ENCODE results near the gene LMAN2L.

DNA sequence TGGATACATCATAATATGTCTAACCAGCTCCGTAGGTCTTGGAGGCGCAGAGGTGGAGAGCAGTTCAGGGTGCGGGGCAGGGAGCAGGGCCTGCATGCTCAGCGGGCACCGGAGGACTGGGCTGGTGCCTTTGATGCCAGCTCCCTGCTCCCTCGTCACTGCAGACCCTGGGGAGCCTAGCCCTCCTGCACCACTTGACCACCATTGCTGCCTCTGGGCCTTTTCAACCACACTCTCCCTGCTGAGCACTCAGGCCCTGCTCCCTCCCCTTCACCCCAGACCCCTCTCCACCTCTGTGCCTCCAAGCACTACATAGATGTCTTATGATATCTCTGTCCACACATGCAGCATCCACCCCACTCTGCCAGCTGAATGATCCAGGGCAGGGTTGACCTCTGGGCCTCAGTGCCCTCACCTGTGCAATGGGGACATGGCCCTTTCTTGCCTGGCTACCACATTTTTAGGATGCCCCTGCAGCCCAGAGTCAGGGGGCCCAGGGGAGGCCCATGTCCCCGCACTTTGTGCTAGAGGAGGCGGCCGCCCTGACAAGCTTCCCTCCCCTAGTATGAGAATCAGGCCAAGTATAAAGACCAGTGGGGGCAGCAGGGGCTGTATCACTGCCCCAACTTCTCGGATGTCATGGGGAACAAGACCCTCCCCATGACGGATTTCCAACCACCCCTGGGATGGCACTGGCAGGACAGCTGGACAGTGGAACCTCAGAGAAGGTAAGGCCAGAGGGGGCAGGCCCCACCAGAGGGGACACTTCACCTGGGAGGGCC, 51.0 kb downstream of the LMAN2L start:
- TF ChIP-seq, protein P1, sequence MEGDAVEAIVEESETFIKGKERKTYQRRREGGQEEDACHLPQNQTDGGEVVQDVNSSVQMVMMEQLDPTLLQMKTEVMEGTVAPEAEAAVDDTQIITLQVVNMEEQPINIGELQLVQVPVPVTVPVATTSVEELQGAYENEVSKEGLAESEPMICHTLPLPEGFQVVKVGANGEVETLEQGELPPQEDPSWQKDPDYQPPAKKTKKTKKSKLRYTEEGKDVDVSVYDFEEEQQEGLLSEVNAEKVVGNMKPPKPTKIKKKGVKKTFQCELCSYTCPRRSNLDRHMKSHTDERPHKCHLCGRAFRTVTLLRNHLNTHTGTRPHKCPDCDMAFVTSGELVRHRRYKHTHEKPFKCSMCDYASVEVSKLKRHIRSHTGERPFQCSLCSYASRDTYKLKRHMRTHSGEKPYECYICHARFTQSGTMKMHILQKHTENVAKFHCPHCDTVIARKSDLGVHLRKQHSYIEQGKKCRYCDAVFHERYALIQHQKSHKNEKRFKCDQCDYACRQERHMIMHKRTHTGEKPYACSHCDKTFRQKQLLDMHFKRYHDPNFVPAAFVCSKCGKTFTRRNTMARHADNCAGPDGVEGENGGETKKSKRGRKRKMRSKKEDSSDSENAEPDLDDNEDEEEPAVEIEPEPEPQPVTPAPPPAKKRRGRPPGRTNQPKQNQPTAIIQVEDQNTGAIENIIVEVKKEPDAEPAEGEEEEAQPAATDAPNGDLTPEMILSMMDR (conservative IDR thresholded peaks at IDR 0.05), result no peak
- no peak for TF ChIP-seq EZH2 (IDR thresholded peaks at IDR 0.05; ENCODE audit: low read depth)
